CD14-positive monocyte (primary cell): Measurements from ENCODE around the gene ORC3. TPM values are rescaled to one million over a fixed set of nuclear protein-coding genes. Genes with fewer than 3 reads are reported as not detected.

Experiments used
- DNase-seq, 3 donors: peaks; one replicate each; pipeline ENCODE4 v3.0.0-alpha.2; 2011 to 2022
- H2AFZ ChIP-seq: 2 replicates; pipeline ENCODE4 v1.6.0; 2012; ENCODE audit warnings: mild to moderate bottlenecking, low read depth, low read length, inconsistent platforms; ENCODE audit not compliant: insufficient read depth, poor library complexity, severe bottlenecking
- H3K27ac ChIP-seq, 2 donors: 1 replicate in 1 of 2; 2 replicates in 1 of 2; pipeline ENCODE4 v1.5.1; 2012 to 2013; ENCODE audit warnings: low read length in 2 of 2, control low read depth in 1 of 2, inconsistent platforms in 1 of 2, low read depth in 1 of 2, mild to moderate bottlenecking in 1 of 2
- H3K27me3 ChIP-seq, 2 donors: one replicate each; pipeline versions ENCODE4 v1.6.0 to v1.6.1; 2011 to 2013; ENCODE audit warnings: low read length in 2 of 2; ENCODE audit not compliant: control insufficient read depth in 2 of 2, insufficient read depth in 2 of 2
- H3K36me3 ChIP-seq, 2 donors: replicated peaks in 1 of 2; 1 replicate in 1 of 2; 2 replicates in 1 of 2; pipeline versions ENCODE4 v1.5.1 to v1.6.1; 2012 to 2013; ENCODE audit warnings: low read length in 2 of 2, control low read depth in 1 of 2, inconsistent platforms in 1 of 2, mild to moderate bottlenecking in 1 of 2; ENCODE audit not compliant: insufficient read depth in 2 of 2, control insufficient read depth in 1 of 2
- H3K4me1 ChIP-seq, 2 donors: 1 replicate in 1 of 2; 2 replicates in 1 of 2; pipeline versions ENCODE4 v1.5.1 to v1.6.1; 2012 to 2013; ENCODE audit warnings: low read length in 2 of 2, control low read depth in 1 of 2, inconsistent platforms in 1 of 2, mild to moderate bottlenecking in 1 of 2, moderate library complexity in 1 of 2; ENCODE audit not compliant: insufficient read depth in 2 of 2, control insufficient read depth in 1 of 2
- H3K4me2 ChIP-seq: replicated peaks from 2 replicates; pipeline ENCODE3; 2012; ENCODE audit warnings: low read length, moderate library complexity, mild to moderate bottlenecking; ENCODE audit not compliant: poor library complexity, severe bottlenecking; ENCODE audit errors: extremely low read depth
- H3K4me3 ChIP-seq, 3 experiments: fragments of 200-600 bp in 1 of 3; sonication (generic) in 1 of 3; replicated peaks in 1 of 3; 1 replicate in 2 of 3; 2 replicates in 1 of 3; pipeline ENCODE4 v1.5.1; 2011 to 2013; ENCODE audit warnings: low read length in 3 of 3, mild to moderate bottlenecking in 3 of 3, control low read depth in 2 of 3, low read depth in 2 of 3, inconsistent platforms in 1 of 3, moderate library complexity in 1 of 3
- H3K79me2 ChIP-seq: 2 replicates; pipeline ENCODE4 v1.6.0; 2012; ENCODE audit warnings: mild to moderate bottlenecking, control low read depth, inconsistent platforms, low read length, moderate library complexity; ENCODE audit not compliant: insufficient read depth
- H3K9ac ChIP-seq: 2 replicates; pipeline ENCODE4 v1.6.0; 2017; ENCODE audit warnings: low read length, mild to moderate bottlenecking; ENCODE audit not compliant: insufficient read depth, poor library complexity, severe bottlenecking
- H3K9me3 ChIP-seq, 2 donors: replicated peaks in 1 of 2; 1 replicate in 1 of 2; 2 replicates in 1 of 2; pipeline versions ENCODE4 v1.5.1 to v1.6.1; 2012 to 2013; ENCODE audit warnings: low read length in 2 of 2, control low read depth in 1 of 2; ENCODE audit not compliant: control insufficient read depth in 1 of 2, insufficient read depth in 1 of 2
- H4K20me1 ChIP-seq: 2 replicates; pipeline ENCODE4 v1.6.0; 2012; ENCODE audit warnings: mild to moderate bottlenecking, low read length, control low read depth, moderate library complexity; ENCODE audit not compliant: insufficient read depth
- H3K27ac Mint-ChIP-seq, 7 donors: one replicate each; pipeline ENCODE4 v1.8.0; 2020; ENCODE audit warnings: mild to moderate bottlenecking in 7 of 7, mixed read lengths in 7 of 7, moderate library complexity in 6 of 7, inconsistent platforms in 2 of 7
- H3K27me3 Mint-ChIP-seq, 3 donors: one replicate each; pipeline ENCODE4 v1.8.0; 2021 to 2022; ENCODE audit warnings: low read depth in 3 of 3, mild to moderate bottlenecking in 3 of 3, mixed read lengths in 3 of 3, moderate library complexity in 3 of 3, inconsistent platforms in 1 of 3
- H3K36me3 Mint-ChIP-seq, 2 donors: one replicate each; pipeline ENCODE4 v1.8.0; 2020; ENCODE audit warnings: mixed read lengths in 2 of 2, inconsistent platforms in 1 of 2, mild to moderate bottlenecking in 1 of 2
- H3K4me1 Mint-ChIP-seq: one replicate; pipeline ENCODE4 v1.8.0; 2020; ENCODE audit warnings: mild to moderate bottlenecking, mixed read lengths
- H3K4me3 Mint-ChIP-seq, 2 donors: one replicate each; pipeline ENCODE4 v1.8.0; 2020; ENCODE audit warnings: mild to moderate bottlenecking in 2 of 2, mixed read lengths in 2 of 2, moderate library complexity in 1 of 2
- H3K9me3 Mint-ChIP-seq, 7 donors: one replicate each; pipeline ENCODE4 v1.8.0; 2020 to 2022; ENCODE audit warnings: mixed read lengths in 7 of 7, mild to moderate bottlenecking in 6 of 7, moderate library complexity in 6 of 7, inconsistent platforms in 2 of 7
- CTCF ChIP-seq: fragments of 200-600 bp; IDR thresholded peaks from one replicate; pipeline ENCODE4 v1.8.0; 2022; ENCODE audit warnings: antibody characterized with exemption, mild to moderate bottlenecking
- WGBS: methylation state at CpG from one replicate; pipeline ENCODE4 v1.1.5; 2013; ENCODE audit warnings: missing lambda C conversion rate; ENCODE audit not compliant: insufficient coverage; 5-methylcytosine and 5-hydroxymethylcytosine counted together
- intact Hi-C, 2 donors: fragments of 100-400 bp; cut with micrococcal nuclease; formaldehyde crosslinking; loops; one replicate each; pipeline versions ENCODE4 v1.15.0 to v1.15.1; 2023
- polyA plus RNA-seq, 3 donors: library from polyadenylated mRNA; depleted of rRNA in 1 of 3; unstranded in 2 of 3; stranded (reverse) in 1 of 3; fragments of 300-500 nt in 2 of 3; fragments of >200 nt in 1 of 3; fragmentation: Illumina TruSeq in 2 of 3; gene quantifications; 1 replicate in 2 of 3; 2 replicates in 1 of 3; pipeline ENCODE4 v1.2.3, GENCODE V29; 2012 to 2021

The ORC3 gene
- polyA plus RNA-seq, 3 donors, result 9.1 to 20.7 (median 16.2) TPM

GRCh38 chr6:87551799-87552198 lies 38.1 kb upstream of the ORC3 start:
- peaks cover 53 to 77% of the 10 kb centered on the region in 2 donors for H3K36me3 Mint-ChIP-seq
- peaks cover 36 to 89% of the 10 kb centered on the region in 2 donors for H3K36me3 ChIP-seq
- no peak for DNase-seq
- no peak overlapping the region for H3K27ac Mint-ChIP-seq
- H3K27me3 ChIP-seq, result no peaks in the 10 kb centered on the region
- no peaks in the 10 kb centered on the region for H3K4me1 Mint-ChIP-seq
- H3K27ac ChIP-seq, result peak overlapping the region in 1 of 2 donors; percentile 18
- H3K4me1 ChIP-seq, result no peaks in the 10 kb centered on the region
- H3K9me3 Mint-ChIP-seq, result peaks cover 0 to 2% (median 0%) of the 10 kb centered on the region in 7 donors
- no CpG with 5 or more reads among the region's 2 CpGs for WGBS
- no peaks in the 10 kb centered on the region for H3K79me2 ChIP-seq
- H3K4me3 ChIP-seq, result no peak overlapping the region
- H4K20me1 ChIP-seq, result no peaks in the 10 kb centered on the region
- no peak for TF ChIP-seq CTCF
- no peaks in the 10 kb centered on the region for H3K27me3 Mint-ChIP-seq
- H3K9me3 ChIP-seq, result no peaks in the 10 kb centered on the region
- intact Hi-C loops, result no loop called here
- no peak overlapping the region for H3K4me2 ChIP-seq
- H3K4me3 Mint-ChIP-seq, result no peak overlapping the region
- no peak overlapping the region for H2AFZ ChIP-seq
- H3K9ac ChIP-seq, result no peak overlapping the region

GRCh38 chr6:87553159-87553765 lies 36.7 kb upstream of the ORC3 start:
- Histone ChIP-seq H2AFZ (no peak overlapping the region), H3K27me3 (no peaks in the 10 kb centered on the region), H3K4me1 (no peaks in the 10 kb centered on the region), H3K4me3 (no peak overlapping the region), H3K4me2 (no peak overlapping the region), H3K9me3 (no peaks in the 10 kb centered on the region), H3K9ac (no peak overlapping the region), H3K36me3 (peaks cover 43 to 94% of the 10 kb centered on the region in 2 donors), H3K79me2 (no peaks in the 10 kb centered on the region), H3K27ac (no peak overlapping the region), H4K20me1 (no peaks in the 10 kb centered on the region)
- TF ChIP-seq CTCF, result no peak
- Mint-ChIP-seq H3K36me3 (peaks cover 58 to 76% of the 10 kb centered on the region in 2 donors), H3K27me3 (no peaks in the 10 kb centered on the region), H3K4me3 (no peak overlapping the region), H3K9me3 (peaks cover 0 to 2% (median 0%) of the 10 kb centered on the region in 7 donors), H3K4me1 (no peaks in the 10 kb centered on the region), H3K27ac (peak overlapping the region in 1 of 7 donors; percentile 5)
- DNase-seq, result no peak
- 100% methylated on average over 1 of the region's 4 CpGs for WGBS
- intact Hi-C loops, result no loop called here
